ENCODE data around the gene COX19. TPM values are rescaled to one million over a fixed set of nuclear protein-coding genes. Genes with fewer than 3 reads are reported as not detected.

The COX19 gene
- polyA plus RNA-seq, 3 donors: 7.4 to 15.0 (median 7.6) TPM

DNA sequence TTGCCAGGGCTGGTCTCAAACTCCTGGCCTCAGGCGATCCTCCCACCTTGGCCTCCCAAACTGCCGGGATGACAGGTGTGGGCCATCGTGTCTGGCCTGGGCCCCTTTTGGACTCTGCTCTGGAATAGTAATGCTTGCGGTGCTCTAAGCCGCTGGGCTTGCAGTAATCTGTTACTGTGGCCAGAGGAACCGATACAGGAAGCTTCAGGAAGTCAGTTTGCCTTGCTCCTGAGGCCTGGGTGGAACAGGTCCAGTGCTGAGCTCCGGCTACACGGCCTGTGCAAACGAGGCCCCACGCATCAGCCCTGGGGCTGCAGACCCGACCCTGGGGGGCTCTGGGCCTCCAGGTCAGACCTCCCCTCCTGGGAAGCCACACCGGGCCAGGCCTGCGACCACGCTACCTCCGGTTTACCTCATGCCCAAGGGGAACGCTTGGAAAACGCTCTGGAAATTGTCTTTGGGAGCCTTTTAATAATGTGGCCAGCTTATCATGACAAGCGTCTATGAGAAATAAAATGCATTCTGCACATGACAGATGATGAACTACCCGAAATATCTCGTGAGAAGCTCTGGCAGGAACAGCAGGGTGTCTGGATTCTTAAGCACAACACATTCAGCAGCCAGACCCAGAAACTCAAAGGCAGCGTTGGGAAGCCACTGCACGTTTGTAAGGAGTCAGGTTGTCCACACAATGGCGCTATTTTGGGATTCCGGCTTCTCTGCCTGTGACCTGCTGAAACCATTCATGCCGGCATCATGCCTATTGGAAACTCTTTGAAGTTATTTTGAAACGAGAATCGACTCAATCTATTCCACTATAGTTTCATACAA is 10.7 kb downstream of the COX19 start:
- WGBS (ENCODE audit: insufficient coverage): 5% methylated on average over 24 of the region's 27 CpGs
- no peak overlapping the region for H2AFZ ChIP-seq (ENCODE audit: insufficient read depth, low read depth, low read length, poor library complexity, severe bottlenecking)
- no peaks in the 10 kb centered on the region for H3K9me3 Mint-ChIP-seq
- H3K9me3 ChIP-seq (replicated peaks in 1 of 2; ENCODE audit: control insufficient read depth in 1 of 2, insufficient read depth in 1 of 2, low read length in 2 of 2): no peaks in the 10 kb centered on the region
- peaks cover 63% of the 10 kb centered on the region for H4K20me1 ChIP-seq (ENCODE audit: insufficient read depth, low read length)
- peak overlapping the region; percentile 55 to 80 for H3K4me3 Mint-ChIP-seq
- no peaks in the 10 kb centered on the region for H3K27me3 ChIP-seq (ENCODE audit: control insufficient read depth in 2 of 2, insufficient read depth in 2 of 2, low read length in 2 of 2)
- H3K27ac ChIP-seq (ENCODE audit: low read depth in 1 of 2, low read length in 2 of 2): peak overlapping the region; percentile 87 to 89
- H3K36me3 ChIP-seq (replicated peaks in 1 of 2; ENCODE audit: control insufficient read depth in 1 of 2, insufficient read depth in 2 of 2, low read length in 2 of 2): peaks cover 22 to 30% of the 10 kb centered on the region in 2 donors
- DNase-seq: peak; percentile 59 to 73 (median 68)
- H3K4me3 ChIP-seq (replicated peaks in 1 of 3; ENCODE audit: low read depth in 2 of 3, low read length in 3 of 3): peak overlapping the region in 2 of 3 experiments; percentile 1 to 61
- intact Hi-C loops (cut with micrococcal nuclease): no loop called here
- TF ChIP-seq, protein P1, sequence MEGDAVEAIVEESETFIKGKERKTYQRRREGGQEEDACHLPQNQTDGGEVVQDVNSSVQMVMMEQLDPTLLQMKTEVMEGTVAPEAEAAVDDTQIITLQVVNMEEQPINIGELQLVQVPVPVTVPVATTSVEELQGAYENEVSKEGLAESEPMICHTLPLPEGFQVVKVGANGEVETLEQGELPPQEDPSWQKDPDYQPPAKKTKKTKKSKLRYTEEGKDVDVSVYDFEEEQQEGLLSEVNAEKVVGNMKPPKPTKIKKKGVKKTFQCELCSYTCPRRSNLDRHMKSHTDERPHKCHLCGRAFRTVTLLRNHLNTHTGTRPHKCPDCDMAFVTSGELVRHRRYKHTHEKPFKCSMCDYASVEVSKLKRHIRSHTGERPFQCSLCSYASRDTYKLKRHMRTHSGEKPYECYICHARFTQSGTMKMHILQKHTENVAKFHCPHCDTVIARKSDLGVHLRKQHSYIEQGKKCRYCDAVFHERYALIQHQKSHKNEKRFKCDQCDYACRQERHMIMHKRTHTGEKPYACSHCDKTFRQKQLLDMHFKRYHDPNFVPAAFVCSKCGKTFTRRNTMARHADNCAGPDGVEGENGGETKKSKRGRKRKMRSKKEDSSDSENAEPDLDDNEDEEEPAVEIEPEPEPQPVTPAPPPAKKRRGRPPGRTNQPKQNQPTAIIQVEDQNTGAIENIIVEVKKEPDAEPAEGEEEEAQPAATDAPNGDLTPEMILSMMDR (IDR thresholded peaks at IDR 0.05): peak; percentile 23
- H3K9ac ChIP-seq (ENCODE audit: insufficient read depth, low read length, poor library complexity, severe bottlenecking): peak overlapping the region; percentile 66
- H3K27ac Mint-ChIP-seq: peak overlapping the region; percentile 89 to 95 (median 94)
- H3K4me1 ChIP-seq (ENCODE audit: control insufficient read depth in 1 of 2, insufficient read depth in 2 of 2, low read length in 2 of 2): peaks cover 94 to 100% of the 10 kb centered on the region in 2 donors
- H3K4me1 Mint-ChIP-seq: peaks cover 93% of the 10 kb centered on the region
- H3K79me2 ChIP-seq (ENCODE audit: insufficient read depth, low read length): peaks cover 29% of the 10 kb centered on the region
- peaks cover 1 to 9% (median 4%) of the 10 kb centered on the region in 3 donors for H3K27me3 Mint-ChIP-seq (ENCODE audit: low read depth in 3 of 3)
- H3K36me3 Mint-ChIP-seq: peaks cover 29 to 36% of the 10 kb centered on the region in 2 donors
- peak overlapping the region; percentile 68 for H3K4me2 ChIP-seq (replicated peaks; ENCODE audit: extremely low read depth, low read length, poor library complexity, severe bottlenecking)

DNA sequence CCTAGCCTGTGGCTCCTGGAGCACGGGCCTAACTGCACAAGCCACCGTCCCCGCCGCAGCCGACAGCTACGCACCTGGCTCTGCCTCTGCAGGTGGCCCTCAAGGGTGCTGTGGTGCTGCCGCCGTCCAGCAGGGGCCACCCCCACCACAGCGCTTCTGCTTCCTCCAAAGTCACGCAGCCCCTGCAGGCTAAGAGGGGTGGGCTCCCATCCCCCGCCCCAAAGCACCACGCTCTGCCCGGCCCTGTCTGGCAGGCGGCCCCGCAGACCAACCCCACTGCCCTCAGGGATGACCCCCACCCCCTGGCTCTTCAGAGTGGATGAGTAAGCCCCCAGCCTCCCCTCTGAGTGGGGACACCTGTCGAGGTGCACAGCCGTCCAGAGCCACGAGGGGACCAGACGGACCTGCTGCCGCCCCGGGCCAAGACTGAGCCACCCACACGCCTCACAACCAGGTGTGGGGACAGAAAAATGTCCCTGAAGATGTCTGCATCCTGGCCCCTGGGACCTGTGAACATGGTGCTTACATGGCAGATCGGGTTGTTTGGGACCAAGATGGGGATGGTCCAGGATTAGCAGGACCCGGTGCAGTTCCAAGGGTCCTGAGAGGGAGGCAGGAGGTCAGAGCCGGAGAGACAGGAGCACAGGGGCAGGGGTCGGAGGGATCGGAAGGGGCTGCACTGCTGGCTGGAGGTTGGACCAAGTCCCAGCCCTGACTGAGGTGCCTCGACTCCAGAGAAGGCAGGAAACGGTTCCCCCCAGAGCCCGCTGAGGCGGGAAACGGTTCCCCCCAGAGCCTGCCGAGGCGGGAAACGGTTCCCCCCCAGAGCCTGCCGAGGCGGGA is 11.9 kb downstream of the COX19 start:
- DNase-seq: no peak

More for the DNA sequence above, 11.9 kb downstream of the COX19 start:
- H3K4me1 ChIP-seq (ENCODE audit: control insufficient read depth in 1 of 2, insufficient read depth in 2 of 2, low read length in 2 of 2): peaks cover 94 to 100% of the 10 kb centered on the region in 2 donors
- H4K20me1 ChIP-seq (ENCODE audit: insufficient read depth, low read length): peaks cover 52% of the 10 kb centered on the region
- peaks cover 19% of the 10 kb centered on the region for H3K79me2 ChIP-seq (ENCODE audit: insufficient read depth, low read length)
- peak overlapping the region in 4 of 7 donors; percentile 31 to 79 (median 49) for H3K27ac Mint-ChIP-seq
- peak overlapping the region in 1 of 2 donors; percentile 87 for H3K27ac ChIP-seq (ENCODE audit: low read depth in 1 of 2, low read length in 2 of 2)
- H3K4me2 ChIP-seq (replicated peaks; ENCODE audit: extremely low read depth, low read length, poor library complexity, severe bottlenecking): peak overlapping the region; percentile 68
- H3K4me1 Mint-ChIP-seq: peaks cover 88% of the 10 kb centered on the region
- peaks cover 23 to 26% of the 10 kb centered on the region in 2 donors for H3K36me3 Mint-ChIP-seq
- H3K9ac ChIP-seq (ENCODE audit: insufficient read depth, low read length, poor library complexity, severe bottlenecking): peak overlapping the region; percentile 66
- peak overlapping the region in 1 of 3 experiments; percentile 61 for H3K4me3 ChIP-seq (replicated peaks in 1 of 3; ENCODE audit: low read depth in 2 of 3, low read length in 3 of 3)
- intact Hi-C loops (cut with micrococcal nuclease): no loop called here
- peak overlapping the region; percentile 16 to 79 for H3K4me3 Mint-ChIP-seq
- no peaks in the 10 kb centered on the region for H3K9me3 Mint-ChIP-seq
- TF ChIP-seq, protein P1 (IDR thresholded peaks at IDR 0.05): no peak
- H2AFZ ChIP-seq (ENCODE audit: insufficient read depth, low read depth, low read length, poor library complexity, severe bottlenecking): no peak overlapping the region
- no peaks in the 10 kb centered on the region for H3K9me3 ChIP-seq (replicated peaks in 1 of 2; ENCODE audit: control insufficient read depth in 1 of 2, insufficient read depth in 1 of 2, low read length in 2 of 2)
- peaks cover 20% of the 10 kb centered on the region in 2 donors for H3K36me3 ChIP-seq (replicated peaks in 1 of 2; ENCODE audit: control insufficient read depth in 1 of 2, insufficient read depth in 2 of 2, low read length in 2 of 2)
- WGBS (ENCODE audit: insufficient coverage): 24% methylated on average over 25 of the region's 37 CpGs
- no peaks in the 10 kb centered on the region for H3K27me3 ChIP-seq (ENCODE audit: control insufficient read depth in 2 of 2, insufficient read depth in 2 of 2, low read length in 2 of 2)
- peaks cover 1 to 8% (median 4%) of the 10 kb centered on the region in 3 donors for H3K27me3 Mint-ChIP-seq (ENCODE audit: low read depth in 3 of 3)

All from CD14-positive monocyte (primary cell).